Measurements from ENCODE around the gene FGF8. TPM values are rescaled to one million over a fixed set of nuclear protein-coding genes. Genes with fewer than 3 reads are reported as not detected.

The FGF8 gene
- total RNA-seq, 1 experiment from 2014 or later = not detected

DNA sequence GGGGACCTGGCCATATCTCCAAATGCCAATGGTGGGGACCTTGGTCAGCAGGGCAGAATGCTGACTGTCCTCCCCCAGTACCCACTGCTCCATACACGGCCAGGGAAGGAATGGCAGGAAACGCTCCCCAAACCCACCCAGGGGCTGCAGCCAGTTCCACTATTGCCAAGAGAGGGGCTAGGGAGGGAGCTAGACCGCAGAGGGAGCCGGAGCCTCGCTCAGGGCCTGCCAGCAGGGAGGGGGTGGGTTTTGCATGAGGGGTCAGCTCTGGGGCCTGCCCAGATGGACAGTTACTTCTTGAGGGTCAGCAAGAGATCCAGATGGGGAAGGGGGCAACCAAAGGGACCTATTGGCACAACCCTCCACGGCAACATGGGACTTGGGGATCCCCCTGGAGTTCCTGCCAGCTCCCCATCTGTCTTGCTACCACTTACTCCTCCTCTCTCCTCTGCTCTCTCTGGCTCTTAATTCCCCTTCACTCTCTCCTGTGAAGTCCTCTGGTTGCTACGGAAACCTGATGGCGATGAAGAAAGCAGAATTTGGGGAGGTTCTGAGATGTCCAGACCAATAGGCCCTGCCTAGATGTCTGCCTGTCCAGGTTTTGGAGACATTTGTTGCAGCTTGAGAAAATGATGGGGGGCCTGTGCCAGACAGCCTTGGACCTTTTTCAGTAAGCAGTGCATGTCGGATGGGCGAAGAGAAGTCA is 12.6 kb downstream of the FGF8 start:
- H3K27me3 ChIP-seq (ENCODE audit: low read length) = no peaks in the 10 kb centered on the region
- H3K9me2 ChIP-seq (replicated peaks; ENCODE audit: low read length) = no peaks in the 10 kb centered on the region
- no peaks in the 10 kb centered on the region for H3K4me1 ChIP-seq (ENCODE audit: insufficient read depth, low read length)
- TF ChIP-seq EZH2phosphoT487 (IDR thresholded peaks at IDR 0.05; ENCODE audit: borderline replicate concordance, low read length) (no peak), CTCF (conservative IDR thresholded peaks at IDR 0.05; ENCODE audit: low read depth, low read length) (no peak), EZH2 (IDR thresholded peaks at IDR 0.05; ENCODE audit: low read length, unreplicated experiment) (no peak)
- ATAC-seq = no peak
- no peak for DNase-seq
- POLR2A ChIA-PET (ENCODE audit: unreplicated experiment) = interaction anchor here (0.6 kb wide), 1 partner anchor 53 kb away, joined by 14 read pairs; no protein-coding TSS in a partner anchor
- BruUV-seq (replicated peaks) = no TSS peak
- H3K9ac ChIP-seq (ENCODE audit: low read length) = no peak overlapping the region
- no peak overlapping the region for H3K4me3 ChIP-seq (ENCODE audit: low read length)
- no peaks in the 10 kb centered on the region for H4K20me1 ChIP-seq (ENCODE audit: low read length)
- CTCF ChIA-PET = no interaction called here
- intact Hi-C loops (cut with micrococcal nuclease) = no loop called here
- no peak overlapping the region for H3K4me2 ChIP-seq (ENCODE audit: low read length)
- no peaks in the 10 kb centered on the region for H3K79me2 ChIP-seq (ENCODE audit: low read length)
- H2AFZ ChIP-seq (ENCODE audit: low read length) = no peak overlapping the region
- no peaks in the 10 kb centered on the region for H3K36me3 ChIP-seq (ENCODE audit: low read depth, low read length)
- H3K27ac ChIP-seq (ENCODE audit: low read length) = no peak overlapping the region
- H3F3A ChIP-seq (ENCODE audit: low read length, unreplicated experiment) = no peaks in the 10 kb centered on the region
- H3K9me3 ChIP-seq (ENCODE audit: low read length) = no peaks in the 10 kb centered on the region

- intact Hi-C loops (cut with micrococcal nuclease) = no loop called here
- Histone ChIP-seq H3F3A (ENCODE audit: low read length, unreplicated experiment) (no peaks in the 10 kb centered on the region), H3K9ac (ENCODE audit: low read length) (no peak overlapping the region), H3K9me2 (replicated peaks; ENCODE audit: low read length) (no peaks in the 10 kb centered on the region), H2AFZ (ENCODE audit: low read length) (no peak overlapping the region), H3K9me3 (ENCODE audit: low read length) (no peaks in the 10 kb centered on the region), H3K4me3 (ENCODE audit: low read length) (no peak overlapping the region), H3K27me3 (ENCODE audit: low read length) (no peaks in the 10 kb centered on the region), H4K20me1 (ENCODE audit: low read length) (no peaks in the 10 kb centered on the region), H3K4me1 (ENCODE audit: insufficient read depth, low read length) (no peaks in the 10 kb centered on the region), H3K79me2 (ENCODE audit: low read length) (no peaks in the 10 kb centered on the region), H3K36me3 (ENCODE audit: low read depth, low read length) (no peaks in the 10 kb centered on the region), H3K27ac (ENCODE audit: low read length) (no peak overlapping the region), H3K4me2 (ENCODE audit: low read length) (no peak overlapping the region)
- ChIA-PET CTCF (no interaction called here), POLR2A (ENCODE audit: unreplicated experiment) (no interaction called here)
- no peak for ATAC-seq
- BruUV-seq (replicated peaks) = no TSS peak
- DNase-seq = no peak
- no peak for TF ChIP-seq CTCF (conservative IDR thresholded peaks at IDR 0.05; ENCODE audit: low read depth, low read length)
- no peak for TF ChIP-seq EZH2phosphoT487 (IDR thresholded peaks at IDR 0.05; ENCODE audit: borderline replicate concordance, low read length)
- no peak for TF ChIP-seq EZH2 (IDR thresholded peaks at IDR 0.05; ENCODE audit: low read length, unreplicated experiment)
Observed at GRCh38 chr10:101762736-101763135, 13.2 kb downstream of the FGF8 start.

- H3K36me3 ChIP-seq (ENCODE audit: low read depth, low read length) = no peaks in the 10 kb centered on the region
- no peak overlapping the region for H3K9ac ChIP-seq (ENCODE audit: low read length)
- no peaks in the 10 kb centered on the region for H3K9me2 ChIP-seq (replicated peaks; ENCODE audit: low read length)
- no peaks in the 10 kb centered on the region for H3K4me1 ChIP-seq (ENCODE audit: insufficient read depth, low read length)
- no peak overlapping the region for H3K4me3 ChIP-seq (ENCODE audit: low read length)
- H3K27me3 ChIP-seq (ENCODE audit: low read length) = no peaks in the 10 kb centered on the region
- no peaks in the 10 kb centered on the region for H3F3A ChIP-seq (ENCODE audit: low read length, unreplicated experiment)
- no peaks in the 10 kb centered on the region for H3K79me2 ChIP-seq (ENCODE audit: low read length)
- H3K4me2 ChIP-seq (ENCODE audit: low read length) = no peak overlapping the region
- ChIA-PET CTCF (no interaction called here), POLR2A (ENCODE audit: unreplicated experiment) (no interaction called here)
- TF ChIP-seq EZH2phosphoT487 (IDR thresholded peaks at IDR 0.05; ENCODE audit: borderline replicate concordance, low read length) = no peak
- no peak for TF ChIP-seq CTCF (conservative IDR thresholded peaks at IDR 0.05; ENCODE audit: low read depth, low read length)
- no peak for TF ChIP-seq EZH2 (IDR thresholded peaks at IDR 0.05; ENCODE audit: low read length, unreplicated experiment)
- intact Hi-C loops (cut with micrococcal nuclease) = no loop called here
- DNase-seq = no peak
- H4K20me1 ChIP-seq (ENCODE audit: low read length) = no peaks in the 10 kb centered on the region
- H3K9me3 ChIP-seq (ENCODE audit: low read length) = no peaks in the 10 kb centered on the region
- ATAC-seq = no peak
- no peak overlapping the region for H3K27ac ChIP-seq (ENCODE audit: low read length)
- BruUV-seq (replicated peaks) = no TSS peak
- no peak overlapping the region for H2AFZ ChIP-seq (ENCODE audit: low read length)
Observed at GRCh38 chr10:101761226-101761625, 14.7 kb downstream of the FGF8 start.
